GM12878 (cell line): ENCODE results near the gene CMTM2. TPM values are rescaled to one million over a fixed set of nuclear protein-coding genes. Genes with fewer than 3 reads are reported as not detected.
A peak's percentile ranks its signal among the peaks of the same experiment; 100 is the strongest.

Experiments
- ATAC-seq: fragments of 200-7000 bp; cut with Tn5 transposase; 3 replicates; pipeline ENCODE4 v1.9.1; 2020; ENCODE audit warnings: mild to moderate bottlenecking, moderate library complexity
- BruUV-seq: library from RNA; stranded (reverse); fragments of 400-500 nt; replicated peaks from 2 replicates; lab custom pipeline; 2021; lab: Mats Ljungman, UMichigan
- CTCF ChIA-PET: fragments of 300-600 bp; sonication (Branson Sonifier 250); formaldehyde crosslinking; extraction: SDS; loops from one replicate; lab custom pipeline; 2021; ENCODE audit warnings: inconsistent platforms; lab: Yijun Ruan, JAX
- POLR2A ChIA-PET: fragments of 350-600 bp; formaldehyde crosslinking; extraction: SDS; loops from one replicate; lab custom pipeline; 2021; ENCODE audit warnings: inconsistent platforms; lab: Charles Lee
- RAD21 ChIA-PET: fragments of 300-600 bp; sonication (Branson Sonifier 250); formaldehyde crosslinking; loops from one replicate; lab custom pipeline; 2023; ENCODE audit warnings: antibody characterized with exemption; ENCODE audit not compliant: unreplicated experiment; lab: Charles Lee
- SMC1A ChIA-PET: fragments of 300-600 bp; sonication (Branson Sonifier 250); formaldehyde crosslinking; loops from one replicate; lab custom pipeline; 2023; ENCODE audit not compliant: unreplicated experiment, uncharacterized antibody; lab: Charles Lee
- DNase-seq: peaks from one replicate; pipeline ENCODE4 v3.0.0-alpha.2; 2011; ENCODE audit warnings: low read depth, low spot score
- FAIRE-seq: peaks from 3 replicates; lab custom pipeline; 2011; peaks lifted over from hg19 to GRCh38; lab: Jason Lieb, UNC
- H2AFZ ChIP-seq: 2 replicates; pipeline ENCODE4 v1.6.0; 2011; ENCODE audit warnings: low read depth, low read length, control low read depth; ENCODE audit not compliant: control insufficient read depth
- H3K27ac ChIP-seq: 2 replicates; pipeline ENCODE4 v1.5.1; 2011; ENCODE audit warnings: control low read depth; ENCODE audit not compliant: control insufficient read depth, insufficient read depth
- H3K27me3 ChIP-seq, 2 experiments: replicated peaks in 1 of 2; 2 replicates each; pipeline versions ENCODE4 v1.6.0 to v1.6.1; 2011; ENCODE audit warnings: low read length in 1 of 2; ENCODE audit not compliant: control insufficient read depth in 2 of 2, insufficient read depth in 2 of 2
- H3K36me3 ChIP-seq, 2 experiments: 2 replicates each; pipeline ENCODE4 v1.5.1; 2011; ENCODE audit warnings: low read length in 1 of 2; ENCODE audit not compliant: control insufficient read depth in 2 of 2, insufficient read depth in 2 of 2
- H3K4me1 ChIP-seq: 2 replicates; pipeline ENCODE4 v1.6.1; 2011; ENCODE audit warnings: mild to moderate bottlenecking, low read length, moderate library complexity, mixed read lengths; ENCODE audit not compliant: control insufficient read depth, insufficient read depth
- H3K4me2 ChIP-seq: 2 replicates; pipeline ENCODE4 v1.6.0; 2011; ENCODE audit warnings: control low read depth; ENCODE audit not compliant: control insufficient read depth, insufficient read depth
- H3K4me3 ChIP-seq: fragments of 200-600 bp; sonication (generic); 2 replicates; pipeline ENCODE4 v1.5.1; 2016
- H3K79me2 ChIP-seq: 2 replicates; pipeline ENCODE4 v1.6.0; 2011; ENCODE audit warnings: low read length; ENCODE audit not compliant: control insufficient read depth, insufficient read depth
- H3K9ac ChIP-seq: 2 replicates; pipeline ENCODE4 v1.8.0; 2011; ENCODE audit warnings: low read length, control low read depth, mixed read lengths; ENCODE audit not compliant: control insufficient read depth, insufficient read depth
- H3K9me3 ChIP-seq: replicated peaks from 3 replicates; pipeline ENCODE4 v1.5.1; 2011; ENCODE audit warnings: mild to moderate bottlenecking, low read length; ENCODE audit not compliant: control insufficient read depth, insufficient read depth
- H4K20me1 ChIP-seq: 2 replicates; pipeline ENCODE4 v1.6.0; 2011; ENCODE audit not compliant: control insufficient read depth, insufficient read depth
- BCL11A ChIP-seq: IDR thresholded peaks from 2 replicates; pipeline ENCODE4 v1.6.1; 2011; ENCODE audit warnings: low read depth, low read length
- BCL3 ChIP-seq: IDR thresholded peaks from 2 replicates; pipeline ENCODE4 v1.6.1; 2011; ENCODE audit warnings: borderline replicate concordance, low read depth, mild to moderate bottlenecking, moderate library complexity, low read length; ENCODE audit not compliant: insufficient read depth, poor library complexity, severe bottlenecking
- BHLHE40 ChIP-seq, 2 experiments: fragments of 450-650 bp in 1 of 2; IDR thresholded peaks; 2 replicates each; pipeline ENCODE4 v1.6.1; 2011 to 2017; ENCODE audit warnings: low read depth in 2 of 2, borderline replicate concordance in 1 of 2, improper control_type of control experiment in 1 of 2, low read length in 1 of 2, mild to moderate bottlenecking in 1 of 2
- CBX3 ChIP-seq: fragments of 200-600 bp; sonication (generic); IDR thresholded peaks from 2 replicates; pipeline ENCODE4 v1.6.1; 2016; ENCODE audit warnings: low read depth, borderline replicate concordance
- CREM ChIP-seq: IDR thresholded peaks from 2 replicates; pipeline ENCODE4 v1.6.1; 2014; ENCODE audit warnings: antibody characterized with exemption, low read depth
- DPF2 ChIP-seq: fragments of 450-650 bp; IDR thresholded peaks from 2 replicates; pipeline ENCODE4 v1.6.1; 2017; ENCODE audit warnings: mild to moderate bottlenecking
- EED ChIP-seq: sonication (generic); IDR thresholded peaks from 2 replicates; pipeline ENCODE4 v1.6.1; 2016; ENCODE audit warnings: antibody characterized with exemption, low read depth
- EP300 ChIP-seq, 2 experiments: fragments of 150-350 bp in 1 of 2; IDR thresholded peaks; 2 replicates each; pipeline ENCODE4 v1.6.1; 2011 to 2012; ENCODE audit warnings: low read depth in 2 of 2, low read length in 2 of 2, borderline replicate concordance in 1 of 2, improper control_type of control experiment in 1 of 2, inconsistent platforms in 1 of 2; ENCODE audit not compliant: control insufficient read depth in 1 of 2
- HSF1 ChIP-seq: fragments of 150-350 bp; IDR thresholded peaks from 2 replicates; pipeline ENCODE4 v1.6.1; 2014; ENCODE audit warnings: mild to moderate bottlenecking, low read depth, low read length
- IKZF2 ChIP-seq, 2 experiments: fragments of 450-650 bp; IDR thresholded peaks; 2 replicates each; pipeline ENCODE4 v1.6.1; 2017; ENCODE audit warnings: mild to moderate bottlenecking in 2 of 2, moderate library complexity in 2 of 2
- MEF2A ChIP-seq: IDR thresholded peaks from 2 replicates; pipeline ENCODE4 v1.6.1; 2011; ENCODE audit warnings: low read depth, mild to moderate bottlenecking, low read length, moderate library complexity; ENCODE audit not compliant: insufficient read depth
- NBN ChIP-seq: fragments of 450-650 bp; IDR thresholded peaks from 2 replicates; pipeline ENCODE4 v1.6.1; 2016
- NFIC ChIP-seq: IDR thresholded peaks from 2 replicates; pipeline ENCODE4 v1.6.1; 2012; ENCODE audit warnings: low read depth, mild to moderate bottlenecking, inconsistent platforms, low read length, moderate library complexity
- PAX5 ChIP-seq: IDR thresholded peaks from 2 replicates; pipeline ENCODE4 v1.6.1; 2011; ENCODE audit warnings: low read depth, low read length, borderline replicate concordance
- SPI1 ChIP-seq: IDR thresholded peaks from 2 replicates; pipeline ENCODE4 v1.6.1; 2011; ENCODE audit warnings: low read depth, mild to moderate bottlenecking, low read length, moderate library complexity, borderline replicate concordance; ENCODE audit not compliant: insufficient read depth
- TCF12 ChIP-seq: IDR thresholded peaks from 2 replicates; pipeline ENCODE4 v1.6.1; 2011; ENCODE audit warnings: low read depth, mild to moderate bottlenecking, low read length
- YY1 ChIP-seq: IDR thresholded peaks from 2 replicates; pipeline ENCODE4 v1.6.1; 2011; ENCODE audit warnings: low read depth, mild to moderate bottlenecking, low read length
- ZNF622 ChIP-seq: fragments of 450-650 bp; IDR thresholded peaks from 2 replicates; pipeline ENCODE4 v1.6.1; 2017; ENCODE audit warnings: mild to moderate bottlenecking, inconsistent platforms
- WGBS: methylation state at CpG from one replicate; pipeline ENCODE4 v1.1.6; 2016; ENCODE audit warnings: low lambda C conversion rate; ENCODE audit not compliant: insufficient replicate concordance, insufficient coverage; ENCODE audit errors: missing lambda C conversion rate; 5-methylcytosine and 5-hydroxymethylcytosine counted together
- in situ Hi-C: fragments of 300-500 bp; cut with MboI; formaldehyde crosslinking; loops from 9 replicates; pipeline ENCODE4 v1.14.3; 2018; ENCODE audit warnings: mixed read lengths
- intact Hi-C: fragments of 100-400 bp; cut with micrococcal nuclease; formaldehyde crosslinking; loops from one replicate; pipeline ENCODE4 v1.14.2; 2022; ENCODE audit not compliant: unreplicated experiment
- polyA plus RNA-seq, 11 experiments: library from polyadenylated mRNA; depleted of rRNA in 4 of 11; unstranded in 6 of 11; stranded (reverse) in 5 of 11; fragments of >200 nt; fragmentation: Nextera tagmentation in 4 of 11; fragmentation: Illumina TruSeq in 1 of 11; extraction: Ambion mirVana in 4 of 11; extraction: Trizol in 1 of 11; gene quantifications; 1 replicate in 1 of 11; 2 replicates in 10 of 11; pipeline versions ENCODE4 v1.2.1 to v1.2.3, GENCODE V29; 2011 to 2016; ENCODE audit warnings: inconsistent platforms in 2 of 11, missing spikeins in 2 of 11, low read depth in 1 of 11
- total RNA-seq, 4 experiments: library from RNA; depleted of rRNA in 3 of 4; stranded (reverse); fragments of >200 nt in 3 of 4; fragmentation: Illumina TruSeq in 1 of 4; extraction: Trizol in 1 of 4; gene quantifications; 2 replicates each; pipeline versions ENCODE4 v1.2.1 to v1.2.3, GENCODE V29; 2013 to 2021
- TF ChIP-seq, protein P1 (sequence below): IDR thresholded peaks from 2 replicates; pipeline ENCODE4 v1.6.1; 2012; ENCODE audit warnings: low read length, inconsistent platforms

CMTM2 gene
- total and polyA plus RNA-seq, 10 of the 15 experiments (the other 5 are each of a cell fraction or from before 2014, with no cell fraction given) = 0.26 to 0.34 TPM; not detected in 8

- DNase-seq (no peak), ATAC-seq (peak; percentile 48), FAIRE-seq (no peak)
- Histone ChIP-seq H4K20me1 (no peaks in the 10 kb centered on the region), H3K4me1 (peaks cover 17% of the 10 kb centered on the region), H3K27me3 (no peaks in the 10 kb centered on the region), H2AFZ (no peak overlapping the region), H3K4me2 (peak overlapping the region; percentile 81), H3K36me3 (peaks cover 0 to 14% of the 10 kb centered on the region in 2 experiments; a peak in 2 of 4 replicates), H3K4me3 (peak overlapping the region; percentile 72), H3K27ac (no peak overlapping the region), H3K79me2 (no peaks in the 10 kb centered on the region), H3K9ac (peak overlapping the region; percentile 53; the same call in 1 of the 2 replicates), H3K9me3 (peaks cover 7% of the 10 kb centered on the region; the same call in 2 of the 3 replicates)
- WGBS = under 1% methylated on average over 10 of the region's 10 CpGs
- CTCF ChIA-PET = interaction anchor here (0.6 to 4.5 kb wide), 14 partner anchors 9 to 268 kb away, joined by 3 to 36 read pairs (median 5); partner anchors contain the start of gene NAE1
- intact Hi-C loops (loop anchor here (1.0 to 5.0 kb wide), 5 partner anchors 45 to 200 kb away; partner anchors contain the start of genes CKLF and TK2), in situ Hi-C loops (no loop called here)
- SMC1A ChIA-PET = interaction anchor here (0.8 to 3.0 kb wide), 6 partner anchors 9 to 127 kb away, joined by 3 to 21 read pairs (median 4); no protein-coding TSS in a partner anchor
- TSS peak; percentile 65 for BruUV-seq
- RAD21 ChIA-PET = interaction anchor here (1.2 to 1.3 kb wide), 2 partner anchors 16 to 43 kb away, joined by 4 read pairs; no protein-coding TSS in a partner anchor
- POLR2A ChIA-PET = no interaction called here
- TF ChIP-seq SPI1 = peak; percentile 74
- TF ChIP-seq, protein P1, sequence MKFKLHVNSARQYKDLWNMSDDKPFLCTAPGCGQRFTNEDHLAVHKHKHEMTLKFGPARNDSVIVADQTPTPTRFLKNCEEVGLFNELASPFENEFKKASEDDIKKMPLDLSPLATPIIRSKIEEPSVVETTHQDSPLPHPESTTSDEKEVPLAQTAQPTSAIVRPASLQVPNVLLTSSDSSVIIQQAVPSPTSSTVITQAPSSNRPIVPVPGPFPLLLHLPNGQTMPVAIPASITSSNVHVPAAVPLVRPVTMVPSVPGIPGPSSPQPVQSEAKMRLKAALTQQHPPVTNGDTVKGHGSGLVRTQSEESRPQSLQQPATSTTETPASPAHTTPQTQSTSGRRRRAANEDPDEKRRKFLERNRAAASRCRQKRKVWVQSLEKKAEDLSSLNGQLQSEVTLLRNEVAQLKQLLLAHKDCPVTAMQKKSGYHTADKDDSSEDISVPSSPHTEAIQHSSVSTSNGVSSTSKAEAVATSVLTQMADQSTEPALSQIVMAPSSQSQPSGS = peak; percentile 61; the same call in 1 of the 2 replicates
- peak; percentile 66 to 72 for TF ChIP-seq IKZF2 (IDR thresholded peaks at IDR 0.05)
- peak; percentile 86 for TF ChIP-seq TCF12
- TF ChIP-seq NFIC = peak; percentile 69
- peak in 1 of 2 experiments; percentile 25; a peak in 1 of 4 replicates for TF ChIP-seq BHLHE40 (IDR thresholded peaks at IDR 0.05; ENCODE audit: borderline replicate concordance in 1 of 2, low read depth in 2 of 2, low read length in 1 of 2)
- TF ChIP-seq MEF2A = 0 out of 2 replicates have a peak, but pooled peaks have one; percentile 12
- peak; percentile 90 for TF ChIP-seq PAX5
- peak; percentile 49; the same call in 1 of the 2 replicates for TF ChIP-seq NBN
- peak; percentile 66; the same call in 1 of the 2 replicates for TF ChIP-seq BCL11A
- no peak for TF ChIP-seq HSF1
- TF ChIP-seq CBX3 = no peak
- TF ChIP-seq DPF2 = peak; percentile 66
- 0 out of 4 replicates have a peak, but pooled peaks of 1 of the 2 experiments have one; percentile 9 for TF ChIP-seq EP300 (IDR thresholded peaks at IDR 0.05; ENCODE audit: borderline replicate concordance in 1 of 2, control insufficient read depth in 1 of 2, low read depth in 2 of 2, low read length in 2 of 2)
- 0 out of 2 replicates have a peak, but pooled peaks have one; percentile 30 for TF ChIP-seq YY1
- 0 out of 2 replicates have a peak, but pooled peaks have one; percentile 43 for TF ChIP-seq EED
- TF ChIP-seq ZNF622 = no peak
- TF ChIP-seq CREM = peak; percentile 41; the same call in 1 of the 2 replicates
- TF ChIP-seq BCL3 = no peak
Measured at GRCh38 chr16:66605979-66606751, 26.9 kb downstream of the CMTM2 start.
